GM10248 (cell line): ENCODE data around the gene CBX5.

ENCODE experiments used
- CTCF ChIA-PET: fragments of 300-600 bp; sonication (Branson Sonifier 250); formaldehyde crosslinking; extraction: SDS; loops from one replicate; lab custom pipeline; 2021; ENCODE audit warnings: antibody characterized with exemption; lab: Yijun Ruan, JAX
- POLR2A ChIA-PET: fragments of 350-650 bp; sonication (Branson Sonifier 250); formaldehyde crosslinking; extraction: SDS; loops from one replicate; lab custom pipeline; 2020; ENCODE audit warnings: antibody characterized with exemption; lab: Yijun Ruan, JAX
- DNase-seq: peaks from one replicate; pipeline ENCODE4 v3.0.0; 2012; ENCODE audit errors: extremely low spot score
- CTCF ChIP-seq: IDR thresholded peaks from 2 replicates; pipeline ENCODE4 v1.5.1; 2012; ENCODE audit warnings: mild to moderate bottlenecking, low read depth; ENCODE audit errors: extremely low read depth, missing control alignments, control extremely low read depth

CBX5 gene

GRCh38 chr12:54270345-54270744, 9.6 kb downstream of the CBX5 start:
- no peak for DNase-seq
- CTCF ChIA-PET = interaction anchor here (0.8 to 1.3 kb wide), 2 partner anchors 11 to 19 kb away, joined by 4 read pairs; no protein-coding TSS in a partner anchor
- TF ChIP-seq CTCF = no peak
- POLR2A ChIA-PET = interaction anchor here (1.0 kb wide), 1 partner anchor 10 kb away, joined by 3 read pairs; the partner anchor contains the start of genes CBX5 and HNRNPA1

- ChIA-PET CTCF (interaction anchor here (0.8 to 10.4 kb wide), 3 partner anchors 13 to 70 kb away, joined by 3 to 80 read pairs (median 9); no protein-coding TSS in a partner anchor), POLR2A (no interaction called here)
- DNase-seq = no peak
- TF ChIP-seq CTCF = no peak
Measured at GRCh38 chr12:54266852-54267251, 13.1 kb downstream of the CBX5 start.

- ChIA-PET POLR2A (interaction anchor here (1.7 kb wide), 1 partner anchor 15 kb away, joined by 6 read pairs; the partner anchor contains the start of genes CBX5 and HNRNPA1), CTCF (interaction anchor here (1.0 to 10.4 kb wide), 9 partner anchors 12 to 114 kb away, joined by 3 to 80 read pairs (median 5); partner anchors contain the start of gene COPZ1)
- DNase-seq = no peak
- no peak for TF ChIP-seq CTCF
Measured at GRCh38 chr12:54265364-54265812, 14.5 kb downstream of the CBX5 start.

- TF ChIP-seq CTCF = no peak
- POLR2A ChIA-PET = interaction anchor here (1.4 kb wide), 1 partner anchor 17 kb away, joined by 8 read pairs; the partner anchor contains the start of genes CBX5 and HNRNPA1
- CTCF ChIA-PET = interaction anchor here (0.8 to 10.4 kb wide), 12 partner anchors 9 to 117 kb away, joined by 3 to 80 read pairs (median 4); partner anchors contain the start of genes CBX5, COPZ1 and HNRNPA1
- DNase-seq = no peak
Measured at GRCh38 chr12:54262403-54262925, 17.5 kb downstream of the CBX5 start.

GRCh38 chr12:54261815-54262402, 18.0 kb downstream of the CBX5 start:
- CTCF ChIA-PET = interaction anchor here (0.8 to 10.4 kb wide), 5 partner anchors 8 to 118 kb away, joined by 3 to 80 read pairs (median 4); partner anchors contain the start of genes CBX5, COPZ1 and HNRNPA1
- POLR2A ChIA-PET = interaction anchor here (1.4 kb wide), 1 partner anchor 18 kb away, joined by 8 read pairs; the partner anchor contains the start of genes CBX5 and HNRNPA1
- no peak for DNase-seq
- TF ChIP-seq CTCF = no peak
